Nephron (organoid): ENCODE results near the gene HES4.

Experiments used
- H3K27ac Mint-ChIP-seq, 3 experiments: 2 replicates each; pipeline ENCODE4 v1.8.0; 2020; ENCODE audit warnings: mixed read lengths in 3 of 3, mild to moderate bottlenecking in 2 of 3, moderate library complexity in 1 of 3
- H3K27me3 Mint-ChIP-seq: 2 replicates; pipeline ENCODE4 v1.8.0; 2021; ENCODE audit warnings: low read depth, mild to moderate bottlenecking, moderate library complexity, mixed read lengths
- H3K36me3 Mint-ChIP-seq: 2 replicates; pipeline ENCODE4 v1.8.0; 2020; ENCODE audit warnings: low read depth, mixed read lengths
- H3K4me1 Mint-ChIP-seq: 2 replicates; pipeline ENCODE4 v1.8.0; 2020; ENCODE audit warnings: mixed read lengths
- H3K4me3 Mint-ChIP-seq, 3 experiments: 2 replicates each; pipeline ENCODE4 v1.8.0; 2020; ENCODE audit warnings: mild to moderate bottlenecking in 3 of 3, mixed read lengths in 3 of 3, moderate library complexity in 2 of 3
- H3K9me3 Mint-ChIP-seq: 2 replicates; pipeline ENCODE4 v1.8.0; 2020; ENCODE audit warnings: mixed read lengths
- CTCF ChIP-seq, 3 experiments: fragments of 200-600 bp; sonication (generic); IDR thresholded peaks; one replicate each; pipeline ENCODE4 v1.5.0; 2021; ENCODE audit warnings: antibody characterized with exemption in 3 of 3; ENCODE audit not compliant: unreplicated experiment in 3 of 3

The HES4 gene

GRCh38 chr1:1037366-1038327, 37.8 kb upstream of the HES4 start:
- no peak for TF ChIP-seq CTCF (IDR thresholded peaks at IDR 0.05; ENCODE audit: unreplicated experiment in 3 of 3)
- H3K27me3 Mint-ChIP-seq = peaks cover 29% of the 10 kb centered on the region
- H3K9me3 Mint-ChIP-seq = no peaks in the 10 kb centered on the region
- no peak overlapping the region for H3K27ac Mint-ChIP-seq
- no peak overlapping the region for H3K4me3 Mint-ChIP-seq
- H3K4me1 Mint-ChIP-seq = peaks cover 6% of the 10 kb centered on the region
- H3K36me3 Mint-ChIP-seq = peaks cover 9% of the 10 kb centered on the region

- Mint-ChIP-seq H3K36me3 (peaks cover 9% of the 10 kb centered on the region), H3K4me1 (peaks cover 14% of the 10 kb centered on the region), H3K4me3 (peak overlapping the region in 1 of 3 experiments; percentile 50), H3K9me3 (no peaks in the 10 kb centered on the region), H3K27me3 (peaks cover 35% of the 10 kb centered on the region), H3K27ac (no peak overlapping the region)
- no peak for TF ChIP-seq CTCF (IDR thresholded peaks at IDR 0.05; ENCODE audit: unreplicated experiment in 3 of 3)
These were observed 35.5 kb upstream of the HES4 start for GRCh38 chr1:1035291-1035943.

GRCh38 chr1:1034439-1034781, 34.5 kb upstream of the HES4 start:
- Mint-ChIP-seq H3K9me3 (no peaks in the 10 kb centered on the region), H3K4me3 (peak overlapping the region; percentile 65 to 72 (median 69)), H3K4me1 (peaks cover 10% of the 10 kb centered on the region), H3K27ac (no peak overlapping the region), H3K27me3 (peaks cover 29% of the 10 kb centered on the region), H3K36me3 (peaks cover 9% of the 10 kb centered on the region)
- TF ChIP-seq CTCF (IDR thresholded peaks at IDR 0.05; ENCODE audit: unreplicated experiment in 3 of 3) = no peak

- peak overlapping the region in 1 of 3 experiments; percentile 63 for H3K4me3 Mint-ChIP-seq
- no peaks in the 10 kb centered on the region for H3K9me3 Mint-ChIP-seq
These were observed 34.0 kb upstream of the HES4 start for GRCh38 chr1:1033731-1034438.

GRCh38 chr1:1033009-1033587, 33.2 kb upstream of the HES4 start:
- Mint-ChIP-seq H3K4me1 (peaks cover 9% of the 10 kb centered on the region), H3K27me3 (peaks cover 18% of the 10 kb centered on the region), H3K36me3 (peaks cover 5% of the 10 kb centered on the region), H3K4me3 (peak overlapping the region in 2 of 3 experiments; percentile 59 to 63), H3K9me3 (no peaks in the 10 kb centered on the region), H3K27ac (no peak overlapping the region)
- TF ChIP-seq CTCF (IDR thresholded peaks at IDR 0.05; ENCODE audit: unreplicated experiment in 3 of 3) = peak; percentile 77 to 89 (median 86)

More at GRCh38 chr1:1033731-1034438, 34.0 kb upstream of the HES4 start:
- peaks cover 9% of the 10 kb centered on the region for H3K36me3 Mint-ChIP-seq
- H3K27me3 Mint-ChIP-seq = peaks cover 24% of the 10 kb centered on the region
- H3K27ac Mint-ChIP-seq = no peak overlapping the region
- H3K4me1 Mint-ChIP-seq = peaks cover 9% of the 10 kb centered on the region
- no peak for TF ChIP-seq CTCF (IDR thresholded peaks at IDR 0.05; ENCODE audit: unreplicated experiment in 3 of 3)
